ENCODE results near the gene CFAP221. TPM values are rescaled to one million over a fixed set of nuclear protein-coding genes. Genes with fewer than 3 reads are reported as not detected.

CFAP221 gene
- total RNA-seq, 3 donors from 2014 or later: 0.98 to 3.5 TPM; not detected in 1

DNA sequence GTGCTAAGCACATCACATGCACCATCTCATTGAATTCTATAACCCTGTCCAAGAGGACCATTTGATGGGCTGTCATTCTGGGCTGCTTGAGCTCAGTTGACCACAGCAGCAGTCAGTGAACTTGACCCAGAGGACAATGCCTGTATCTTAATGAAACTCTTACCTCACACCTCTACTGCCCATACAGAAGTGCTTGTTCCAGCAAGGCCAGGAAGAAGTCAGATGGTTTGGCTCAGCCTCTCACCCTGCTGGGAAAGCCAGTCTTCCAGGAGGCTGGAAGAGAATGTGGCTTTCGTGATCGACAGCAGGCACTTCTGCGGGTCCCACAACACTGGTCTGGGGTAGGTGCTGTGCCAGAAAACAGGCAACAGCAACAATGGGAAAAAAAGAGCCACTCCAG, 47.3 kb downstream of the CFAP221 start:
- DNase-seq (ENCODE audit: low spot score in 2 of 2): no peak
- TF ChIP-seq POLR2AphosphoS5 (IDR thresholded peaks at IDR 0.05) (no peak), CTCF (IDR thresholded peaks at IDR 0.05) (no peak), POLR2A (IDR thresholded peaks at IDR 0.05) (no peak)
- Histone ChIP-seq H3K9me3 (no peaks in the 10 kb centered on the region), H3K27ac (no peak overlapping the region), H3K36me3 (no peaks in the 10 kb centered on the region), H3K4me1 (no peaks in the 10 kb centered on the region), H3K4me3 (no peak overlapping the region), H3K27me3 (peaks cover 0 to 3% of the 10 kb centered on the region in 2 donors)
- intact Hi-C loops (cut with DNase I; ENCODE audit: low total_unique reads): no loop called here

DNA sequence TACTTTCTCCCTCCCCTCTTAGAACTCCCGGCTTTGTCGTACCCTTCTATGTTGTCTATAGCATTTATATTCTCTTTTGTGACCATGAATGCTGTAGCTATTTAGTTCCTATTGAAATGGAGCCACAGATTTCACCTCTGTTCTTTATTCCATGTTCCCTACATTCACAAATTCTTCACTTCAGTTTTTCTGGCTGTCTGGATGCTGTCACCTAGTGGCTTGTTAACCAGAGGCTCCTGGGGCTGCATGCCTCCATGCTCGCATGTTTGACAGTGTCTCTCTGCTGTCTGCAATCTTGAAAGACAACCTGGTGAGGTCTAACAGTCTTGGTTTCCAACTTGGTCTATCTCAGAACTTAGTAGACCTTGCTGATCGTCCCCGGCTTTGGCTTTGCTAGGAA, 48.2 kb downstream of the CFAP221 start:
- Histone ChIP-seq H3K9me3 (no peaks in the 10 kb centered on the region), H3K36me3 (no peaks in the 10 kb centered on the region), H3K27ac (no peak overlapping the region), H3K4me1 (no peaks in the 10 kb centered on the region), H3K4me3 (no peak overlapping the region), H3K27me3 (peaks cover 0 to 3% of the 10 kb centered on the region in 2 donors)
- no peak for TF ChIP-seq POLR2AphosphoS5 (IDR thresholded peaks at IDR 0.05)
- no peak for TF ChIP-seq CTCF (IDR thresholded peaks at IDR 0.05)
- no peak for TF ChIP-seq POLR2A (IDR thresholded peaks at IDR 0.05)
- intact Hi-C loops (cut with DNase I; ENCODE audit: low total_unique reads): no loop called here
- DNase-seq (ENCODE audit: low spot score in 2 of 2): no peak

DNA sequence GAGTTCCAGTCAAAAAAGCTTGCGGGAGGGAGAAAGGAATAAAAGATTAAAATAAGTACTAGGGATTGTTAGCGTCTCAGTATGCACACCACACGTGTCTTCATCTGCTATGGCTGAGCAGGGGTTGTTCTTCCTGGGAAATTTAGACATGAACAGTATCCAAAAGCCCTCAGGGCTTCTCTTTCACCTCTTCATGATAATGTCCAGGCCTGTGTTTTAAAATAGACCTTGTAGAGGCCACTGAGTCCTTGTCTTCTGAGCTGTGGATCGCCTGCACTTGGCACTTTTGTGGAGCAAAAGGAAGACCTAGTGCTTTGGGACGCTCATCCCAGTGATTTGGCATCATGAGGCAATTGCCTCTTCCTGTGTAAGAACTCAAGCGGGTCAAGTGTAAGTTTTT, 52.4 kb downstream of the CFAP221 start:
- H3K27me3 ChIP-seq: peaks cover 0 to 3% of the 10 kb centered on the region in 2 donors
- H3K27ac ChIP-seq: no peak overlapping the region
- intact Hi-C loops (cut with DNase I; ENCODE audit: low total_unique reads): no loop called here
- H3K36me3 ChIP-seq: no peaks in the 10 kb centered on the region
- no peak for DNase-seq (ENCODE audit: low spot score in 2 of 2)
- H3K4me1 ChIP-seq: no peaks in the 10 kb centered on the region
- no peak for TF ChIP-seq POLR2AphosphoS5 (IDR thresholded peaks at IDR 0.05)
- TF ChIP-seq POLR2A (IDR thresholded peaks at IDR 0.05): no peak
- TF ChIP-seq CTCF (IDR thresholded peaks at IDR 0.05): no peak
- H3K9me3 ChIP-seq: no peaks in the 10 kb centered on the region
- H3K4me3 ChIP-seq: no peak overlapping the region

DNA sequence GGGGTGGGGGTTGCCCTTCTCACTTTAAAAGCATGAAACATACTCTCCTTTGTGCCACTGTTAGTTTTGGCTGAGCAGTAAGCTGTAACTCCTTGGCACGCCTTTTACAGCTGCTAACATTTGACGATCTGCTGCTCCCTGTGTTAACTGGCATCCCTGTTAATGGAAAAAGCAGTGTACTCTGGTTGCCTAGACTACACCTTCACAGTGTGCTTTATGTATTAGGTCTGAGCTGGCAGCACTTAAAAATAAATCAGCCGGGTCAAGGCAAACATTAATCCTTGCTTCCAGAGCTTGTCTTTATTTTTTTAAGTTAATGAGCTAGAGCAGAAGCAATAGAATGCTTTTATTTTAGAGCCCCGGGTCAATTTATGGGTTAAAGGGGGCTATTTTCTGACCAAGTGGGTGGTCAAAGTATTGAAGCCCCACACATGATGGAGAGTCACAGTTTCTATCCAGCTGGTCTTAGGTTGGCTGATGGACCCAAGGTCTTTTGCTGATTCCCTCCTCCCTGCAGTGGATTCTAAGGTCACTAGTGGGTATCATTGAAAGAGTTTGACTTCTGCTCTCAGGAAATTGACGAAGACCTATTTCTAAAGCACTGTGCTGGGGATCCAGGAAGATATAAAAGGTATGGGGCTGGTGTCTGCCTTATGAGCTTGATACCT, 54.5 kb downstream of the CFAP221 start:
- Histone ChIP-seq H3K27ac (no peak overlapping the region), H3K9me3 (no peaks in the 10 kb centered on the region), H3K4me3 (no peak overlapping the region), H3K36me3 (no peaks in the 10 kb centered on the region), H3K27me3 (peaks cover 0 to 3% of the 10 kb centered on the region in 2 donors), H3K4me1 (no peaks in the 10 kb centered on the region)
- TF ChIP-seq POLR2A (IDR thresholded peaks at IDR 0.05) (no peak), CTCF (IDR thresholded peaks at IDR 0.05) (no peak), POLR2AphosphoS5 (IDR thresholded peaks at IDR 0.05) (no peak)
- intact Hi-C loops (cut with DNase I; ENCODE audit: low total_unique reads): no loop called here
- no peak for DNase-seq (ENCODE audit: low spot score in 2 of 2)

GRCh38 chr2:119599384-119599783, 55.1 kb downstream of the CFAP221 start:
- no peaks in the 10 kb centered on the region for H3K4me1 ChIP-seq
- H3K27me3 ChIP-seq: no peaks in the 10 kb centered on the region
- H3K27ac ChIP-seq: no peak overlapping the region
- no peak for DNase-seq (ENCODE audit: low spot score in 2 of 2)
- no peaks in the 10 kb centered on the region for H3K9me3 ChIP-seq
- intact Hi-C loops (cut with DNase I; ENCODE audit: low total_unique reads): no loop called here
- H3K36me3 ChIP-seq: no peaks in the 10 kb centered on the region
- TF ChIP-seq POLR2AphosphoS5 (IDR thresholded peaks at IDR 0.05) (no peak), CTCF (IDR thresholded peaks at IDR 0.05) (no peak), POLR2A (IDR thresholded peaks at IDR 0.05) (no peak)
- no peak overlapping the region for H3K4me3 ChIP-seq
